CD8-positive, alpha-beta memory T cell (primary cell): ENCODE measurements around the gene FZD7. TPM values are rescaled to one million over a fixed set of nuclear protein-coding genes. Genes with fewer than 3 reads are reported as not detected.

Source experiments
- CTCF ChIA-PET: fragments of 350-600 bp; sonication (Branson Sonifier 250); formaldehyde crosslinking; loops from one replicate; lab custom pipeline; 2021; ENCODE audit warnings: antibody characterized with exemption; lab: Charles Lee
- POLR2A ChIA-PET: fragments of 350-600 bp; sonication (Branson Sonifier 250); formaldehyde crosslinking; loops from one replicate; lab custom pipeline; 2021; ENCODE audit warnings: antibody characterized with exemption; lab: Charles Lee
- DNase-seq, 5 donors: peaks; one replicate each; pipeline versions ENCODE4 v3.0.0 to v3.0.0-alpha.2; 2020 to 2022; ENCODE audit warnings: mixed read lengths in 1 of 5
- H3K27ac ChIP-seq: one replicate; pipeline ENCODE4 v1.7.0; 2013; ENCODE audit warnings: low read depth, mild to moderate bottlenecking, low read length, moderate library complexity
- H3K27me3 ChIP-seq: 2 replicates; pipeline ENCODE4 v1.7.0; 2013; ENCODE audit warnings: low read length, mild to moderate bottlenecking; ENCODE audit not compliant: insufficient read depth, poor library complexity, severe bottlenecking
- H3K36me3 ChIP-seq: 2 replicates; pipeline ENCODE4 v1.7.0; 2013; ENCODE audit warnings: mild to moderate bottlenecking, low read length, moderate library complexity; ENCODE audit not compliant: insufficient read depth
- H3K4me1 ChIP-seq: 2 replicates; pipeline ENCODE4 v1.7.0; 2013; ENCODE audit warnings: mild to moderate bottlenecking, low read length, moderate library complexity; ENCODE audit not compliant: insufficient read depth
- H3K4me3 ChIP-seq: 2 replicates; pipeline ENCODE4 v1.7.0; 2013; ENCODE audit warnings: mild to moderate bottlenecking, low read length
- H3K9me3 ChIP-seq: 2 replicates; pipeline ENCODE4 v1.7.0; 2013; ENCODE audit warnings: mild to moderate bottlenecking, low read length
- H3K27ac Mint-ChIP-seq, 8 donors: one replicate each; pipeline ENCODE4 v1.8.0; 2020 to 2021; ENCODE audit warnings: mixed read lengths in 8 of 8, mild to moderate bottlenecking in 6 of 8, inconsistent platforms in 3 of 8, moderate library complexity in 3 of 8
- H3K27me3 Mint-ChIP-seq, 2 donors: one replicate each; pipeline ENCODE4 v1.8.0; 2020 to 2021; ENCODE audit warnings: mixed read lengths in 2 of 2, mild to moderate bottlenecking in 1 of 2, moderate library complexity in 1 of 2
- H3K36me3 Mint-ChIP-seq, 3 donors: one replicate each; pipeline ENCODE4 v1.8.0; 2020 to 2021; ENCODE audit warnings: mixed read lengths in 3 of 3, inconsistent platforms in 1 of 3, mild to moderate bottlenecking in 1 of 3
- H3K4me1 Mint-ChIP-seq, 3 donors: one replicate each; pipeline ENCODE4 v1.8.0; 2020 to 2021; ENCODE audit warnings: mixed read lengths in 3 of 3, inconsistent platforms in 1 of 3, mild to moderate bottlenecking in 1 of 3
- H3K4me3 Mint-ChIP-seq, 7 donors: one replicate each; pipeline ENCODE4 v1.8.0; 2020 to 2021; ENCODE audit warnings: mixed read lengths in 7 of 7, mild to moderate bottlenecking in 6 of 7, moderate library complexity in 4 of 7, inconsistent platforms in 2 of 7
- H3K9me3 Mint-ChIP-seq, 5 donors: one replicate each; pipeline ENCODE4 v1.8.0; 2020 to 2022; ENCODE audit warnings: mixed read lengths in 5 of 5, mild to moderate bottlenecking in 3 of 5, moderate library complexity in 2 of 5, inconsistent platforms in 1 of 5
- polyA plus RNA-seq: library from polyadenylated mRNA; unstranded; fragments of 300-500 nt; fragmentation: Illumina TruSeq; gene quantifications from one replicate; pipeline ENCODE4 v1.2.3, GENCODE V29; 2021
- total RNA-seq, 2 experiments: library from RNA; stranded (reverse); gene quantifications; one replicate each; pipeline ENCODE4 v1.2.3, GENCODE V29; 2021

Gene FZD7
- total and polyA plus RNA-seq, 3 experiments from 2014 or later: 0.55 to 0.75 TPM; not detected in 1

DNA sequence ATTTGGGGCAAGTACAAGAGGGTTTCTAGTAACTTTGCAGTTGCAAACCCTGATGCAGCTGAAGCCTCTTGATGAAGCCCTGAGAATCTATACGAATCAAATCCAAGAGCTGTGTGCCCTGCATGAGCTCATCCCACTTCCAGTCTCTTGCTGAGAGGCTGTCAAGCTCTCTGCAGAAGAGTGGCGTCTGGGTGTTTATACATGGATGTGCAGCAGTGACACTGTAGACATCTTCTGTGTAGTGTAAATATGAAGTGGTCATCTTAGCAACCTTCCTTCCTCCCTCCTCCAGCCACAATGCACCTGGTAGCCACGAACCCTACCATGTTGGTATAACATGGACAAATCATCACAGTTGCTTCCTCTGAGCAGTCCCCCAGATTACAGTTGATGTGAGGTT, 21.0 kb downstream of the FZD7 start:
- no peaks in the 10 kb centered on the region for H3K9me3 Mint-ChIP-seq
- CTCF ChIA-PET: interaction anchor here (1.1 kb wide), 1 partner anchor 9 kb away, joined by 3 read pairs; no protein-coding TSS in a partner anchor
- no peak overlapping the region for H3K4me3 ChIP-seq
- peaks cover 29 to 60% of the 10 kb centered on the region in 2 donors for H3K27me3 Mint-ChIP-seq
- H3K4me3 Mint-ChIP-seq: no peak overlapping the region
- H3K27ac ChIP-seq: no peak overlapping the region
- H3K36me3 ChIP-seq: no peaks in the 10 kb centered on the region
- no peaks in the 10 kb centered on the region for H3K4me1 ChIP-seq
- POLR2A ChIA-PET: no interaction called here
- H3K4me1 Mint-ChIP-seq: no peaks in the 10 kb centered on the region
- DNase-seq: no peak
- H3K9me3 ChIP-seq: no peaks in the 10 kb centered on the region
- no peak overlapping the region for H3K27ac Mint-ChIP-seq
- no peaks in the 10 kb centered on the region for H3K36me3 Mint-ChIP-seq
- H3K27me3 ChIP-seq: no peaks in the 10 kb centered on the region

DNA sequence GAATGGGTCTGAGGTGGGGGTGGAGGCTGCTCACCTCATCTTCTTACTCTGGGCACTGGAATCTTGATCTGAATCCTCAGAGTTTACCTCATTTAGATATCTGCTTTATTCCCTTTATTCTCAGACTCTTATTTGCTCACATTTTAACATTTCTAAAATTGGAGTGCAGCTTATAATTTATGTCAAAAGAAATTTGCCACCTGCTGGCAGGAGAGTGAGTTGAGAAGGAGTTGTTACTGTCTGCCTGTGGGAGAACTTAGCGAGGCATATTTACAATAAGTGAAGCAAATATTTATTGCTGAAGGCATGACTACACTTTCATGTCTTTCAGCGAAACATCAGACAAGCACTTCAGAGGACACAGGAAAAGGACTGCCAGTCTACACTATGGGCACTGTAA, 23.0 kb downstream of the FZD7 start:
- ChIA-PET CTCF (no interaction called here), POLR2A (no interaction called here)
- Mint-ChIP-seq H3K36me3 (no peaks in the 10 kb centered on the region), H3K9me3 (no peaks in the 10 kb centered on the region), H3K4me3 (no peak overlapping the region), H3K27ac (no peak overlapping the region), H3K27me3 (peaks cover 30 to 62% of the 10 kb centered on the region in 2 donors), H3K4me1 (no peaks in the 10 kb centered on the region)
- no peak for DNase-seq
- no peaks in the 10 kb centered on the region for H3K4me1 ChIP-seq
- no peaks in the 10 kb centered on the region for H3K9me3 ChIP-seq
- no peaks in the 10 kb centered on the region for H3K27me3 ChIP-seq
- H3K27ac ChIP-seq: no peak overlapping the region
- no peak overlapping the region for H3K4me3 ChIP-seq
- H3K36me3 ChIP-seq: no peaks in the 10 kb centered on the region

DNA sequence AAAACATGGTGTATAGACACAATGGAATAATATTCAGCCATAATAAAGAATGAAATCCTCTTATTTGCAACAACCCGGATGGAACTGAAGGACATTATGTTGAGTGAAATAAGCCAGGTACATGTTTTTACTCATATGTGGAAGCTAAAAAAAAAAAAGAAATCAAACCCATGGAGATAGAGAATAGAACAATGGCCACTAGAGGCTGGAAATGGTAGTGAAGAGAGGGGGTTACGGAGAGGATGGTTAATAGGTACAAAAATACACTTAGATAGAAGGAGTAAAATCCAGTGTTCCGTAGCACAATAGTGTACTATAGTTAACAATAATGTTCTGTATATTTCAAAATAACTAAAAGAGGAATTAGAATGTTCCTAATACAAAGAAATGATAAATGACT, 26.6 kb downstream of the FZD7 start:
- DNase-seq: no peak
- POLR2A ChIA-PET: no interaction called here

DNA sequence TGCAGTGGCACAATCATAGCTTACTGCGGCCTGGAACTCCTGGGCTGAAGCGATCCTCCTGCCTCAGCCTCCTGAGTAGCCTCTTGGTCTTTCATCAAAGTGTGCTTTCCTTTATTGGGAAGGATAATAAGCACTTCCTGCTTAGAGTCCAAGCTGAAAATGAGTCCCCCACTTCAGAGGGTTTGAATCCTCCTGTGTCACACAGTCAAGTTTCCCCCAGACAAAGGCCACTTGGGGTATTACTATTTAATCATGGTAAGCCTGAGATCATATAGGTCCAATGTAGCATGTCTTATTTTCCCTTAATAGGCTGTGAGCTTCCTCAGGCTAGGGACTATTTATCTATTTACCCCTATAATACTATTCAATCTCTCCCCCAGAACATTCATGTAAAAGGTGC, 28.0 kb downstream of the FZD7 start:
- DNase-seq: no peak
- POLR2A ChIA-PET: no interaction called here
- Histone ChIP-seq H3K4me3 (no peak overlapping the region), H3K4me1 (no peaks in the 10 kb centered on the region), H3K27ac (no peak overlapping the region), H3K27me3 (no peaks in the 10 kb centered on the region), H3K9me3 (no peaks in the 10 kb centered on the region), H3K36me3 (no peaks in the 10 kb centered on the region)
- Mint-ChIP-seq H3K4me1 (no peaks in the 10 kb centered on the region), H3K9me3 (no peaks in the 10 kb centered on the region), H3K27me3 (peaks cover 19 to 33% of the 10 kb centered on the region in 2 donors), H3K4me3 (no peak overlapping the region), H3K36me3 (no peaks in the 10 kb centered on the region), H3K27ac (no peak overlapping the region)
- CTCF ChIA-PET: interaction anchor here (0.6 kb wide), 1 partner anchor 377 kb away, joined by 3 read pairs; no protein-coding TSS in a partner anchor

More for the DNA sequence above, 26.6 kb downstream of the FZD7 start:
- no peaks in the 10 kb centered on the region for H3K27me3 ChIP-seq
- Mint-ChIP-seq H3K36me3 (no peaks in the 10 kb centered on the region), H3K4me3 (no peak overlapping the region), H3K4me1 (no peaks in the 10 kb centered on the region), H3K9me3 (no peaks in the 10 kb centered on the region), H3K27ac (no peak overlapping the region), H3K27me3 (peaks cover 28 to 44% of the 10 kb centered on the region in 2 donors)
- CTCF ChIA-PET: no interaction called here
- no peak overlapping the region for H3K4me3 ChIP-seq
- no peaks in the 10 kb centered on the region for H3K4me1 ChIP-seq
- H3K36me3 ChIP-seq: no peaks in the 10 kb centered on the region
- no peak overlapping the region for H3K27ac ChIP-seq
- H3K9me3 ChIP-seq: no peaks in the 10 kb centered on the region

DNA sequence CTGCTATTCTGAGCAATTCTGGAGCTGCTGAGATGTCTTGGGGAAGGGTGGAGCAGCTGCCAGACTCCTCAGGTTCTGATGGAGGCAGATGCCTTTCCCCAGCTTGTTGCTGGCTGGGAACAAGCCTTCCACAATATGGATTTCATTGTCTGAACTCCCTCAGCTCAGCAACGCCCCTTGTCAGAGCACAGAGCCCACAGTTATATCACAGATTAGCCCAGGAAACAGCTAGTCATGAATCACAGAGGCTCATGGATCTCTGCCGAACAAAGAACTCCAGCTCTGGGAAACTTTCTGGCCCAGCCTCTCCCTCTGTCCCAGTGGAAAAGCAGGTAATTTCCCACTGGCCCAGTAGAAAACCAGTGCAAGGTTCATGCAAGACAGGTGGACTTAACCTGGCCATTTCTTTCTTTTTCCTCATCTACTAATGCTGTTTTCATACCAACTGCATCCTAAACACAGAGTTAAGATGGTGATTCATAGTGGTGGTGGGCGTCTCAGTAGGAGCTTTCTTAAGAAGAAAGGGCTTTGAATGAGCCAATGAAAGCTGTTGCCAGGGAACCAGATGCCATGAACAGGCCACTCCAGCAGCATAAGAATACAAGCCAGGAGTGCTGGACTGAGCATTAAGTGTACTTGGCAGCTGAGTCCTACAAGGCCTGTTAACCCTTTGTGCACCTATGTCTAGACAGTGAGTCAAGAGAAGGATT, 30.7 kb downstream of the FZD7 start:
- Histone ChIP-seq H3K9me3 (no peaks in the 10 kb centered on the region), H3K27me3 (no peaks in the 10 kb centered on the region), H3K4me3 (no peak overlapping the region), H3K36me3 (no peaks in the 10 kb centered on the region), H3K4me1 (no peaks in the 10 kb centered on the region), H3K27ac (no peak overlapping the region)
- H3K4me1 Mint-ChIP-seq: no peaks in the 10 kb centered on the region
- DNase-seq: no peak
- ChIA-PET CTCF (interaction anchor here (1.2 kb wide), 1 partner anchor 10 kb away, joined by 3 read pairs; no protein-coding TSS in a partner anchor), POLR2A (no interaction called here)
- no peaks in the 10 kb centered on the region for H3K9me3 Mint-ChIP-seq
- peaks cover 9 to 22% of the 10 kb centered on the region in 2 donors for H3K27me3 Mint-ChIP-seq
- H3K27ac Mint-ChIP-seq: no peak overlapping the region
- H3K4me3 Mint-ChIP-seq: no peak overlapping the region
- no peaks in the 10 kb centered on the region for H3K36me3 Mint-ChIP-seq

DNA sequence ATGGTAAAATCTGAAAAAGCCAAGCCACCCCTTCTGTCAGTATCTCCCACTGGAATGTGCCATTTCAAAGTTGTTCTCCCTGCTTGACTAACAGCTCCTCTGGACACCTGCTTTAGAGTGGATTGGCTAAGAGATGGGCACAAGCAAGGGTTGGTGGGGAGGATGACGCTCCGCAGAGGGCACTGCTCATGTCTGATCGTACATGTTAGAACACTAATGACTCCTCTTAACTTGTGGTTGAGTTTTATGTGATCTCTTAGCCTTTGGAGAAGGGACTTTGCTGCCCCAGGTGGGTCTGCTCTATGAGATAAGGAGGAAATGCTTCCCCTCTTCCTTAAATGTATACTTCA, 31.2 kb downstream of the FZD7 start:
- H3K4me3 Mint-ChIP-seq: no peak overlapping the region
- no peaks in the 10 kb centered on the region for H3K4me1 Mint-ChIP-seq
- no peaks in the 10 kb centered on the region for H3K27me3 ChIP-seq
- no peaks in the 10 kb centered on the region for H3K9me3 ChIP-seq
- no peak overlapping the region for H3K27ac Mint-ChIP-seq
- DNase-seq: no peak
- H3K27me3 Mint-ChIP-seq: peaks cover 6 to 18% of the 10 kb centered on the region in 2 donors
- no peaks in the 10 kb centered on the region for H3K9me3 Mint-ChIP-seq
- ChIA-PET CTCF (no interaction called here), POLR2A (no interaction called here)
- H3K36me3 ChIP-seq: no peaks in the 10 kb centered on the region
- no peak overlapping the region for H3K27ac ChIP-seq
- H3K4me3 ChIP-seq: no peak overlapping the region
- no peaks in the 10 kb centered on the region for H3K4me1 ChIP-seq
- H3K36me3 Mint-ChIP-seq: no peaks in the 10 kb centered on the region

DNA sequence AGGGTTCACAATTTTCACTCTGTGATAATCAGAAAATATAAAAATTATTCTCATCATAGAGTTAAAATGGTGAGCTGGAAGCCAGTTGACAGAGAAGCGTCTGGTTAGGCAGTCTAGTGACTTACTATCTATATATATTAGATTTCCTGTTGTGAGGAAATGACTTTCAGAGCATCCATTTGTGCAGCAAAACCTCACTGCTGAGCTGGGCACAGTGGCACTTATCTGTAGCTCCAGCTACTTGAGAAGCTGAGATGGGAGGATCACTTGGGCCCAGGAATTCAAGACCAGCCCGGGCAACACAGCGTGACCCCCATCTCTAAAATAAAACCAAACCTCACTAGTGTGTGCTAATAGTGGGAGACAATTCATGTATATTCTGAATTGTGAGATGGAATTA, 32.2 kb downstream of the FZD7 start:
- Mint-ChIP-seq H3K27me3 (peaks cover 6 to 13% of the 10 kb centered on the region in 2 donors), H3K4me3 (no peak overlapping the region), H3K27ac (no peak overlapping the region), H3K9me3 (no peaks in the 10 kb centered on the region), H3K4me1 (no peaks in the 10 kb centered on the region), H3K36me3 (no peaks in the 10 kb centered on the region)
- Histone ChIP-seq H3K36me3 (no peaks in the 10 kb centered on the region), H3K4me3 (no peak overlapping the region), H3K4me1 (no peaks in the 10 kb centered on the region), H3K9me3 (no peaks in the 10 kb centered on the region), H3K27me3 (no peaks in the 10 kb centered on the region), H3K27ac (no peak overlapping the region)
- CTCF ChIA-PET: no interaction called here
- DNase-seq: no peak
- POLR2A ChIA-PET: no interaction called here

DNA sequence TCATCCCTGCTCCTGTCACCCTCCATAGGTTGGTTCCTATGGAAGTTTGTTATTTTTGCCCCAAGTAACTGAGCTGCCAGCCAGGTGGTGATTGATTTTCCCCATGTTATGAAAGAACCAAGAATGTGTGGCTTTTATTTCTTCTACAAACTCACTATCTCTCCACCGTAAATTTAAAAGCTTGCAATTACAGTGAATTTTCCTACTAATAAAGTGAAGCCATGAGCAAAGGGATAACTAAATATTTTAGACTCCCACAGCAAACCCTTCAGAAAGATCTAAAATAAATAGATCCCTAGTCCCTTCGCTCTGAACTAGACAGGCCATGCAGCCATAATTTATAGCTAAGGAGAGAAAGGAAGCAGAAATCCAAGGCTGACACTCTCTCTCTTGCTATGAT, 33.2 kb downstream of the FZD7 start:
- no peaks in the 10 kb centered on the region for H3K4me1 ChIP-seq
- no peak overlapping the region for H3K4me3 Mint-ChIP-seq
- H3K9me3 ChIP-seq: no peaks in the 10 kb centered on the region
- no peak overlapping the region for H3K27ac Mint-ChIP-seq
- no peaks in the 10 kb centered on the region for H3K27me3 ChIP-seq
- no peaks in the 10 kb centered on the region for H3K36me3 Mint-ChIP-seq
- H3K4me3 ChIP-seq: no peak overlapping the region
- DNase-seq: no peak
- no peaks in the 10 kb centered on the region for H3K4me1 Mint-ChIP-seq
- POLR2A ChIA-PET: no interaction called here
- peaks cover 6 to 16% of the 10 kb centered on the region in 2 donors for H3K27me3 Mint-ChIP-seq
- CTCF ChIA-PET: no interaction called here
- no peaks in the 10 kb centered on the region for H3K9me3 Mint-ChIP-seq
- H3K27ac ChIP-seq: no peak overlapping the region
- no peaks in the 10 kb centered on the region for H3K36me3 ChIP-seq
